SK-N-SH (cell line): Measurements from ENCODE around the gene PAXX. TPM values are rescaled to one million over a fixed set of nuclear protein-coding genes. Genes with fewer than 3 reads are reported as not detected.

ENCODE experiments used
- CTCF ChIA-PET: fragments of 300-600, 350-600 bp; formaldehyde crosslinking; extraction: SDS; loops from one replicate; lab custom pipeline; 2021; lab: Yijun Ruan, JAX
- POLR2A ChIA-PET: fragments of 350-600 bp; sonication (Branson Sonifier 250); formaldehyde crosslinking; extraction: SDS; loops from one replicate; lab custom pipeline; 2020; ENCODE audit warnings: antibody characterized with exemption, inconsistent platforms; lab: Yijun Ruan, JAX
- DNase-seq: peaks from one replicate; pipeline ENCODE4 v3.0.0; 2012
- H2AFZ ChIP-seq: fragments of 200-600 bp; sonication (generic); 2 replicates; pipeline ENCODE4 v1.8.1; 2016; ENCODE audit warnings: antibody characterized with exemption, mild to moderate bottlenecking, low read depth
- H3F3A ChIP-seq: fragments of 200-600 bp; sonication (generic); replicated peaks from 2 replicates; pipeline ENCODE3; 2016; ENCODE audit warnings: antibody characterized with exemption, mild to moderate bottlenecking; ENCODE audit not compliant: insufficient read depth
- H3K27ac ChIP-seq, 2 experiments: fragments of 200-500 bp in 1 of 2; fragments of 200-600 bp in 1 of 2; sonication (Bioruptor generic) in 1 of 2; sonication (generic), shearing (Covaris generic) in 1 of 2; 2 replicates each; pipeline versions ENCODE4 v1.5.1 to v1.6.1; 2014 to 2016; ENCODE audit warnings: low read depth in 2 of 2, inconsistent platforms in 1 of 2, low read length in 1 of 2, mild to moderate bottlenecking in 1 of 2, mixed read lengths in 1 of 2
- H3K27me3 ChIP-seq: fragments of 200-600 bp; sonication (generic), shearing (Covaris generic); 2 replicates; pipeline ENCODE4 v1.6.1; 2016; ENCODE audit warnings: mixed run types; ENCODE audit not compliant: insufficient read depth
- H3K36me3 ChIP-seq, 2 experiments: fragments of 200-500 bp in 1 of 2; fragments of 200-600 bp in 1 of 2; sonication (Bioruptor generic) in 1 of 2; sonication (generic) in 1 of 2; replicated peaks in 1 of 2; 2 replicates each; pipeline versions ENCODE3 to v1.5.1; 2014 to 2016; ENCODE audit warnings: low read length in 1 of 2, mild to moderate bottlenecking in 1 of 2; ENCODE audit not compliant: insufficient read depth in 2 of 2, control insufficient read depth in 1 of 2
- H3K4me1 ChIP-seq, 2 experiments: fragments of 200-500 bp in 1 of 2; fragments of 200-600 bp in 1 of 2; sonication (Bioruptor generic) in 1 of 2; sonication (generic), shearing (Covaris generic) in 1 of 2; 2 replicates each; pipeline versions ENCODE4 v1.5.1 to v1.6.1; 2014 to 2016; ENCODE audit warnings: low read depth in 1 of 2, low read length in 1 of 2, mixed run types in 1 of 2; ENCODE audit not compliant: insufficient read depth in 2 of 2, control insufficient read depth in 1 of 2
- H3K4me2 ChIP-seq: fragments of 200-600 bp; sonication (generic), shearing (Covaris generic); 2 replicates; pipeline ENCODE4 v1.6.1; 2017; ENCODE audit warnings: mixed run types
- H3K4me3 ChIP-seq, 2 experiments: fragments of 200-500 bp in 1 of 2; fragments of 200-600 bp in 1 of 2; sonication (Bioruptor generic) in 1 of 2; sonication (generic), shearing (Covaris generic) in 1 of 2; 2 replicates each; pipeline versions ENCODE4 v1.5.1 to v1.8.1; 2014 to 2016; ENCODE audit warnings: low read depth in 2 of 2, inconsistent platforms in 1 of 2, low read length in 1 of 2, mild to moderate bottlenecking in 1 of 2, mixed read lengths in 1 of 2, moderate library complexity in 1 of 2
- H3K79me2 ChIP-seq: fragments of 200-600 bp; sonication (generic); 2 replicates; pipeline ENCODE4 v1.8.1; 2017; ENCODE audit warnings: mild to moderate bottlenecking; ENCODE audit not compliant: insufficient read depth
- H3K9ac ChIP-seq: fragments of 200-600 bp; sonication (generic); 2 replicates; pipeline ENCODE4 v1.6.1; 2017; ENCODE audit warnings: mixed run types
- H3K9me2 ChIP-seq: fragments of 200-600 bp; sonication (generic); 2 replicates; pipeline ENCODE4 v1.6.1; 2017; ENCODE audit warnings: mixed run types
- H3K9me3 ChIP-seq: fragments of 200-600 bp; sonication (generic); 2 replicates; pipeline ENCODE4 v1.6.1; 2017; ENCODE audit warnings: mixed run types, mild to moderate bottlenecking, moderate library complexity
- H4K20me1 ChIP-seq: fragments of 200-600 bp; sonication (generic); 2 replicates; pipeline ENCODE4 v1.6.1; 2017; ENCODE audit warnings: mild to moderate bottlenecking, mixed run types; ENCODE audit not compliant: insufficient read depth
- CHD2 ChIP-seq: fragments of 150-350 bp; IDR thresholded peaks from 2 replicates; pipeline ENCODE4 v1.6.1; 2018; ENCODE audit warnings: low read length; ENCODE audit not compliant: partially characterized antibody
- EP300 ChIP-seq, 2 experiments: IDR thresholded peaks; 2 replicates each; pipeline versions ENCODE4 v1.4.0 to v1.6.1; 2012; ENCODE audit warnings: borderline replicate concordance in 1 of 2, low read depth in 1 of 2, low read length in 1 of 2
- EZH2phosphoT487 ChIP-seq: fragments of 200-600 bp; sonication (generic); IDR thresholded peaks from 2 replicates; pipeline ENCODE4 v1.6.1; 2017; ENCODE audit warnings: low read depth, mixed run types, mild to moderate bottlenecking, antibody characterized with exemption, moderate library complexity, borderline replicate concordance
- FOSL2 ChIP-seq: IDR thresholded peaks from 2 replicates; pipeline ENCODE4 v1.4.0; 2012; ENCODE audit warnings: low read depth, mild to moderate bottlenecking, moderate library complexity, borderline replicate concordance
- FOXJ3 ChIP-seq: sonication (generic); formaldehyde crosslinking; IDR thresholded peaks from 2 replicates; pipeline ENCODE4 v1.5.1; 2020; ENCODE audit warnings: mild to moderate bottlenecking, missing genetic modification reagents
- GABPA ChIP-seq: IDR thresholded peaks from 2 replicates; pipeline ENCODE4 v1.4.0; 2012; ENCODE audit warnings: low read depth, mild to moderate bottlenecking
- JUND ChIP-seq: IDR thresholded peaks from 2 replicates; pipeline ENCODE4 v1.4.0; 2012
- RCOR1 ChIP-seq: fragments of 150-350 bp; IDR thresholded peaks from 2 replicates; pipeline ENCODE4 v1.6.1; 2017; ENCODE audit warnings: antibody characterized with exemption, low read length
- RFX5 ChIP-seq: IDR thresholded peaks from 2 replicates; pipeline ENCODE4 v1.6.1; 2012; ENCODE audit warnings: mild to moderate bottlenecking, improper control_type of control experiment, low read length
- TAF1 ChIP-seq: IDR thresholded peaks from 2 replicates; pipeline ENCODE4 v1.6.1; 2012; ENCODE audit warnings: low read depth, mild to moderate bottlenecking, low read length, moderate library complexity, borderline replicate concordance
- TEAD4 ChIP-seq: IDR thresholded peaks from 2 replicates; pipeline ENCODE4 v1.4.0; 2012; ENCODE audit warnings: mild to moderate bottlenecking, borderline replicate concordance; ENCODE audit not compliant: insufficient read depth
- WGBS: methylation state at CpG from one replicate; pipeline ENCODE4 v1.1.6; 2017; ENCODE audit warnings: low lambda C conversion rate; 5-methylcytosine and 5-hydroxymethylcytosine counted together
- polyA plus RNA-seq, 3 experiments: library from polyadenylated mRNA; depleted of rRNA; stranded (reverse); fragments of >200 nt; gene quantifications; 2 replicates each; pipeline ENCODE4 v1.2.3, GENCODE V29; 2012
- TF ChIP-seq, protein P1 (sequence below): fragments of 150-350 bp; IDR thresholded peaks from 2 replicates; pipeline ENCODE4 v1.6.1; 2017; ENCODE audit warnings: antibody characterized with exemption, low read length, low read depth, borderline replicate concordance
- TF ChIP-seq, protein P2 (sequence below): IDR thresholded peaks from 2 replicates; pipeline ENCODE4 v1.4.0; 2012; ENCODE audit warnings: low read depth, borderline replicate concordance
- TF ChIP-seq, protein P3 (sequence below): IDR thresholded peaks from 2 replicates; pipeline ENCODE4 v1.6.1; 2012; ENCODE audit warnings: mild to moderate bottlenecking, low read depth, low read length, moderate library complexity
- TF ChIP-seq, protein P4 (sequence below): IDR thresholded peaks from 2 replicates; pipeline ENCODE4 v1.4.0; 2012; ENCODE audit warnings: low read depth, borderline replicate concordance

The PAXX gene
- polyA plus RNA-seq, 1 of the 3 experiments (the other 2 are of a cell fraction) = 52.9 TPM

DNA sequence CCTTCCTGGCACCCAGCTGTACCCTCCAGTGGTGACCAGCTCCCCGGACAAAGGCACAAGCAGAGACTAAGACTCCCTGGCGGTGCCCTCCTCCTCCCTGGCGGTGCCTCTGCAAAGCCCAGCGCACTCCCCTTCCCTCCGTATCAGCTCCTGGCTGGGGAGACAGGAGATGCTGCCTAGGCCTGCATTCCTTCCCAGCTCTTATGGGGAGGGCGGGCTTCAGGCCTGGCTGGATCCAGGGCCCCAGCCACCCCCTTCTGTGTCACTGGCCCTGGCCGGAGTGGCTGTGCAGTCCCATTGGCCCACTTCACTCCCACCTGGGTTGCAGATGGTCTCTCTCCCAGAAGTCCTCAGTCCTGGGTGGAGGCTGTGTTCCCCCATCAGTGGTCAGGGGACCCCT, 33.7 kb upstream of the PAXX start:
- Histone ChIP-seq H3K4me3 (no peak overlapping the region), H2AFZ (no peak overlapping the region), H3K79me2 (no peaks in the 10 kb centered on the region), H3K9me2 (no peaks in the 10 kb centered on the region), H3K36me3 (no peaks in the 10 kb centered on the region), H3K27ac (no peak overlapping the region), H4K20me1 (no peaks in the 10 kb centered on the region), H3K9me3 (no peaks in the 10 kb centered on the region), H3K4me1 (peaks cover 0 to 8% of the 10 kb centered on the region in 2 experiments; a peak in 1 of 4 replicates), H3K27me3 (no peaks in the 10 kb centered on the region), H3K4me2 (no peak overlapping the region), H3K9ac (no peak overlapping the region), H3F3A (no peaks in the 10 kb centered on the region)
- CTCF ChIA-PET = interaction anchor here (1.3 to 1.8 kb wide), 2 partner anchors 10 to 77 kb away, joined by 3 to 9 read pairs; no protein-coding TSS in a partner anchor
- 89% methylated on average over 5 of the region's 7 CpGs for WGBS
- no peak for DNase-seq
- POLR2A ChIA-PET = no interaction called here
- TF ChIP-seq JUND (no peak), EP300 (IDR thresholded peaks at IDR 0.05; ENCODE audit: borderline replicate concordance in 1 of 2, low read depth in 1 of 2, low read length in 1 of 2) (no peak)
- TF ChIP-seq, protein P1, sequence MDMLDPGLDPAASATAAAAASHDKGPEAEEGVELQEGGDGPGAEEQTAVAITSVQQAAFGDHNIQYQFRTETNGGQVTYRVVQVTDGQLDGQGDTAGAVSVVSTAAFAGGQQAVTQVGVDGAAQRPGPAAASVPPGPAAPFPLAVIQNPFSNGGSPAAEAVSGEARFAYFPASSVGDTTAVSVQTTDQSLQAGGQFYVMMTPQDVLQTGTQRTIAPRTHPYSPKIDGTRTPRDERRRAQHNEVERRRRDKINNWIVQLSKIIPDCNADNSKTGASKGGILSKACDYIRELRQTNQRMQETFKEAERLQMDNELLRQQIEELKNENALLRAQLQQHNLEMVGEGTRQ = no peak
- TF ChIP-seq, protein P2, sequence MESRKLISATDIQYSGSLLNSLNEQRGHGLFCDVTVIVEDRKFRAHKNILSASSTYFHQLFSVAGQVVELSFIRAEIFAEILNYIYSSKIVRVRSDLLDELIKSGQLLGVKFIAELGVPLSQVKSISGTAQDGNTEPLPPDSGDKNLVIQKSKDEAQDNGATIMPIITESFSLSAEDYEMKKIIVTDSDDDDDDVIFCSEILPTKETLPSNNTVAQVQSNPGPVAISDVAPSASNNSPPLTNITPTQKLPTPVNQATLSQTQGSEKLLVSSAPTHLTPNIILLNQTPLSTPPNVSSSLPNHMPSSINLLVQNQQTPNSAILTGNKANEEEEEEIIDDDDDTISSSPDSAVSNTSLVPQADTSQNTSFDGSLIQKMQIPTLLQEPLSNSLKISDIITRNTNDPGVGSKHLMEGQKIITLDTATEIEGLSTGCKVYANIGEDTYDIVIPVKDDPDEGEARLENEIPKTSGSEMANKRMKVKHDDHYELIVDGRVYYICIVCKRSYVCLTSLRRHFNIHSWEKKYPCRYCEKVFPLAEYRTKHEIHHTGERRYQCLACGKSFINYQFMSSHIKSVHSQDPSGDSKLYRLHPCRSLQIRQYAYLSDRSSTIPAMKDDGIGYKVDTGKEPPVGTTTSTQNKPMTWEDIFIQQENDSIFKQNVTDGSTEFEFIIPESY = no peak

DNA sequence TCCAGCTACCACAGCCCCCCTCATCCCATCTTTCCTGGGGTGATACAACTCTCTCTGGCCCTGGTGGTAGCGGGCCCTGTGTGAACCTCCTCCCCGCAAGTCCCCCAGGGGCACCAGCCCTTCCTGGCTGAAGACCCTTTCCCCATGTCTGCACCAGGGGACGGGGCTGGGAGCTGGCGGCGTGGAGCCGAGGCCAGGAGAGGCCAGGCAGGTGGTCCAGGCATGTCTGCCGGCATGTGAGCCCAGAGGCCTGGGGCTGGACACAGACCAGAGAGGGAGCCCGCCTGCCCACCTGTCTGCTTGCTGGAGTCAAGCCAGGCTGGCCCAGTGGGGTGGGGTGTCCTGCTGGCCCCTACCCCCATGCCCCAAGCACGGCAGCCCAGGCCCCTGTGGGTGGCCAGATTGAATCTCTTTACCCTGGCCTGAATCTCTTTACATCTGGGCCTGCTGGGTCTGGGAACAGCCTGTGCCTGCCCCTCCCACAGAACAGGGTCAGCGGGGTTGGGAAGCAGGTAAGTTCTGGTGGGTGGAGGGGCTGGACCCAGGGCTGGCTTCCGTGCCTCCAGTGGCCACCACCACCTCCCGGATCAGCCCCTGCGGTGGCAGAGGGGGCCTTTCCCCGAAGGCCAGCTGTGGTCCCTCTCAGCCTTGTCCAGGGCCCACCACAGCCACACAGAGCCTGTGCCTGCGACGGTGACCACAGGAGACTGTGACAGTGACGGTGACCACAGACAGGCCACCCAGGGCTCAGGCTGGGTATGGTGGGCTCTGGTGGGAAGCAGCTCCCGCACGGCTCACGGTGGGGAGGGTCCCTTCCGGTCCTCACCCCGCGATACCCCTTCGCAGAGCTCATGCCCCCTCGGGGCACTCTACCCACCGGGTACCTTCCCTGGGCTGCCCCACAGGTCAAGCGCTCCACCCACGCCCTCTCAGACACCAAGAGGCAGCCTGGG, 33.0 kb upstream of the PAXX start:
- H3K4me1 ChIP-seq = peaks cover 0 to 8% of the 10 kb centered on the region in 2 experiments; a peak in 1 of 4 replicates
- 52% methylated on average over 3 of the region's 28 CpGs for WGBS
- no peaks in the 10 kb centered on the region for H3F3A ChIP-seq
- no peaks in the 10 kb centered on the region for H3K27me3 ChIP-seq
- CTCF ChIA-PET = interaction anchor here (1.0 to 1.8 kb wide), 8 partner anchors 10 to 190 kb away, joined by 3 to 9 read pairs (median 4); no protein-coding TSS in a partner anchor
- H3K9ac ChIP-seq = no peak overlapping the region
- H3K36me3 ChIP-seq = no peaks in the 10 kb centered on the region
- no peak overlapping the region for H2AFZ ChIP-seq
- no peak overlapping the region for H3K4me2 ChIP-seq
- H3K4me3 ChIP-seq = no peak overlapping the region
- H3K79me2 ChIP-seq = no peaks in the 10 kb centered on the region
- POLR2A ChIA-PET = no interaction called here
- no peaks in the 10 kb centered on the region for H3K9me2 ChIP-seq
- no peak overlapping the region for H3K27ac ChIP-seq
- DNase-seq = no peak
- no peaks in the 10 kb centered on the region for H3K9me3 ChIP-seq
- TF ChIP-seq, protein P3, sequence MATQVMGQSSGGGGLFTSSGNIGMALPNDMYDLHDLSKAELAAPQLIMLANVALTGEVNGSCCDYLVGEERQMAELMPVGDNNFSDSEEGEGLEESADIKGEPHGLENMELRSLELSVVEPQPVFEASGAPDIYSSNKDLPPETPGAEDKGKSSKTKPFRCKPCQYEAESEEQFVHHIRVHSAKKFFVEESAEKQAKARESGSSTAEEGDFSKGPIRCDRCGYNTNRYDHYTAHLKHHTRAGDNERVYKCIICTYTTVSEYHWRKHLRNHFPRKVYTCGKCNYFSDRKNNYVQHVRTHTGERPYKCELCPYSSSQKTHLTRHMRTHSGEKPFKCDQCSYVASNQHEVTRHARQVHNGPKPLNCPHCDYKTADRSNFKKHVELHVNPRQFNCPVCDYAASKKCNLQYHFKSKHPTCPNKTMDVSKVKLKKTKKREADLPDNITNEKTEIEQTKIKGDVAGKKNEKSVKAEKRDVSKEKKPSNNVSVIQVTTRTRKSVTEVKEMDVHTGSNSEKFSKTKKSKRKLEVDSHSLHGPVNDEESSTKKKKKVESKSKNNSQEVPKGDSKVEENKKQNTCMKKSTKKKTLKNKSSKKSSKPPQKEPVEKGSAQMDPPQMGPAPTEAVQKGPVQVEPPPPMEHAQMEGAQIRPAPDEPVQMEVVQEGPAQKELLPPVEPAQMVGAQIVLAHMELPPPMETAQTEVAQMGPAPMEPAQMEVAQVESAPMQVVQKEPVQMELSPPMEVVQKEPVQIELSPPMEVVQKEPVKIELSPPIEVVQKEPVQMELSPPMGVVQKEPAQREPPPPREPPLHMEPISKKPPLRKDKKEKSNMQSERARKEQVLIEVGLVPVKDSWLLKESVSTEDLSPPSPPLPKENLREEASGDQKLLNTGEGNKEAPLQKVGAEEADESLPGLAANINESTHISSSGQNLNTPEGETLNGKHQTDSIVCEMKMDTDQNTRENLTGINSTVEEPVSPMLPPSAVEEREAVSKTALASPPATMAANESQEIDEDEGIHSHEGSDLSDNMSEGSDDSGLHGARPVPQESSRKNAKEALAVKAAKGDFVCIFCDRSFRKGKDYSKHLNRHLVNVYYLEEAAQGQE = no peak
- TF ChIP-seq FOSL2 (no peak), FOXJ3 (CRISPR knock-in tag) (no peak), GABPA (no peak), EZH2phosphoT487 (no peak), TAF1 (no peak), JUND (no peak), TEAD4 (no peak), RCOR1 (no peak), RFX5 (no peak), CHD2 (no peak)
- TF ChIP-seq, protein P4, sequence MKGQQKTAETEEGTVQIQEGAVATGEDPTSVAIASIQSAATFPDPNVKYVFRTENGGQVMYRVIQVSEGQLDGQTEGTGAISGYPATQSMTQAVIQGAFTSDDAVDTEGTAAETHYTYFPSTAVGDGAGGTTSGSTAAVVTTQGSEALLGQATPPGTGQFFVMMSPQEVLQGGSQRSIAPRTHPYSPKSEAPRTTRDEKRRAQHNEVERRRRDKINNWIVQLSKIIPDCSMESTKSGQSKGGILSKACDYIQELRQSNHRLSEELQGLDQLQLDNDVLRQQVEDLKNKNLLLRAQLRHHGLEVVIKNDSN = no peak
- TF ChIP-seq, protein P1 = no peak
- no peaks in the 10 kb centered on the region for H4K20me1 ChIP-seq
